Ammon's horn (tissue), 1 donor: Measurements from ENCODE around the gene TRAIP.
A peak's percentile ranks its signal among the peaks of the same experiment; 100 is the strongest.
"Not testable (repeated sequence)": the region's sequence is repeated elsewhere in the genome, so short reads cannot be mapped to it uniquely, and the experiment has no call there.

Source experiments
- DNase-seq: peaks from one replicate; pipeline ENCODE4 v3.0.0-alpha.2; 2016; ENCODE audit warnings: low spot score

The TRAIP gene, protein sequence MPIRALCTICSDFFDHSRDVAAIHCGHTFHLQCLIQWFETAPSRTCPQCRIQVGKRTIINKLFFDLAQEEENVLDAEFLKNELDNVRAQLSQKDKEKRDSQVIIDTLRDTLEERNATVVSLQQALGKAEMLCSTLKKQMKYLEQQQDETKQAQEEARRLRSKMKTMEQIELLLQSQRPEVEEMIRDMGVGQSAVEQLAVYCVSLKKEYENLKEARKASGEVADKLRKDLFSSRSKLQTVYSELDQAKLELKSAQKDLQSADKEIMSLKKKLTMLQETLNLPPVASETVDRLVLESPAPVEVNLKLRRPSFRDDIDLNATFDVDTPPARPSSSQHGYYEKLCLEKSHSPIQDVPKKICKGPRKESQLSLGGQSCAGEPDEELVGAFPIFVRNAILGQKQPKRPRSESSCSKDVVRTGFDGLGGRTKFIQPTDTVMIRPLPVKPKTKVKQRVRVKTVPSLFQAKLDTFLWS

DNA sequence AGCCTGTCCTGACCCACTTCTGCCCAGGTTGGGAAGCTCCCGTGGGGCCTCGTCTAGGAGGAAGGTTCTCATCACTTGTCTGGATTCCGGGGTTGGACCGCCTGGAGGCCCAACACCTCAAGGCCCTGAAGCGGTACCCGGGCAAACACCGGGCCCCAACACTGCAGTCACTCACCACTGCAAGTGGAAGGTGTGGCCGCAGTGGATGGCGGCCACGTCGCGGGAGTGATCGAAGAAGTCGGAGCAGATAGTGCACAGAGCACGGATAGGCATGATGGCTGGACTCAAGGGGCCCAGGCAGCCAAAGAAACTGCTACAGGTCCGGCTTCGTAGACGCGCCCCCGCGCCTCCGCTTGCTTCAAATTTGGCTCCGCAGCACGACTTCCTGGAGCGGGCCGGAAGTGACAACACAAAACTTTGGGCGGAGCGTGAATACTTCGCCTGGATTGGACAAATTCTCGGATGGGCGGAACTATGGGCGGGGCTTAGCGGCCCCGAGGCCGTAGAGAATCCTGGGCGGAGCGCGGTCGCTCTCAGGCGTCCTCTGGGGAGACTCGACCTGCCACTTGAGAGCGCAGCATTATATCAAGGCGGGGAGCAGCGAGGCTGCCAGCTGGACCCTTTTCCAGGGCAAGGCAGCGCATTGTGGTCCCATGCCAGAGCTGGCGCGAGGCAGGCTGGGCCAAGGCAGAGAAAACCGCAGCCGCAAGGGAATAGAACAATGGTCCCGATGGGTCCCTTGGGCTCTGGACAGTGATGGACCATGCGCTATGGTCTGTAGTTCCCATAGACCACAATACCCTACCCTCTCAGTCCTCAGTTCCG lies at the start of gene TRAIP:
Gene TRAIP, minus strand, starts transcription at position 384 of the 825 bp plus-strand sequence. Its CDS starts 111 bp downstream, at position 273.
- peak; percentile 95 for DNase-seq

DNA sequence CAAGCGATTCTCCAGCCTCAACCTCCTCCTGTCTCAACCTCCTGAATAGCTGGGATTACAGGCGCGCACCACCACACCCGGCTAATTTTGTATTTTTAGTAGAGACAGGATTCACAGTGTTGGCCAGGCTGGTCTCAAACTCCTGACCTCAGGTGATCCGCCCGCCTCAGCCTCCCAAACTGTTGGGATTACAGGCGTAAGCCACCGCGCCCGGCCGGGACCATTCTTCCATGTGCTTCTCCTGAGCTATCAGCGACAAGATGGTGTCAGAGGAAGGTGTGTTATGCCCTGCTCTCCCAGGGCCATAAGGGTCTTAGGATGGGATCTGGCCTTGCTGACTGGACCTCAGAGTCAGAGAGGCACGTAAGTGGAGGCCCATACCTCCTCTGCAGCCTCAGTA lies 48.1 kb upstream of the TRAIP start:
- not testable (repeated sequence) for DNase-seq

DNA sequence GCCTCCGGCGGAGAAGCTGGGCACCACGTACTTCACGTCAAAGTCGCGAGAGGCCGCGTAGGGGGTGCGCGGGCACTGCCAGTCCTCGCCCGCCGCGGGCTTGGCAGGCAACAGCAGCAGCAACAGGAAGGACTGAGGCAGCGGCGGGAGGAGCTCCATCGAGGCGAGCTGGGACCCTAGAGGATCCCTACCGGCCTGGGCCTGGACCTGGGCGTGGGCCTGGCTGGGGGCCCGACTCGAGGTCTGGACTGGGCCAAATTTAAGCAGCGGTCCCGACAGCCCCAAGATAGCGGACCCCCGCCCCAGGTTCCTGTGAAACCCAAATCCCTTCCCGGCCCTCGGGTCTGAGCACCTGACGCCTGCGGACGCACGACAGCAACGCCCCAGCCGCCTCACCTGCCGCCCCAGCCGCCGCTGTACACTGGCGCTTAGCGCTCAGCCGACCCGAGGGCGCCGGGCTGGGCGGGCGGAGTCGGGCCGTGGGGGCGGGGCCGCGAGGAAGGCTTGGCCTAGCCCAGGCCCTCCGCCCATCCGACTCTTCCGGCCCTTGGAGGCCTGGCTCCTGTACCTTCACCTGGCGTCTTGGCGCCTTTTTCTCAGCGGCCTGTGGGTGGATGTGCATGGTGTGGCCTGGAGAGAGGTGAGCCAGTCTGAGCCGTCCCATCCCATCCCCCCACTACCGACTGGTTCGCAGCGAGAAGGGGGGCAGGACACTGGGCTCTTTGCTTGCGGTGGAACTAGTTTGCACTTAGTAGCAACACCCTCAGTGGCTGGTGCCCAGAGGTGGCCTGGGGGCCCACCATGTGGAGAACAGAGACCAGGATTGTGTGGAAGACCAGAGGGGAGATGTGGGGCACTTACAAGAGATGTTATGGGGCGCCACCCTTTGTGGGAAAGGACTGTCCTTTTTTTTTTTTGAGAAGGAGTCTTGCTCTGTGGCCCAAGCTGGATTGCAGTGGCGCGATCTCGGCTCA lies 47.4 kb upstream of the TRAIP start, which contains the start of gene MST1R:
Gene MST1R, minus strand, starts transcription at position 423 of the 974 bp plus-strand sequence. Its CDS starts 264 bp downstream, at position 159.
- DNase-seq: no peak

DNA sequence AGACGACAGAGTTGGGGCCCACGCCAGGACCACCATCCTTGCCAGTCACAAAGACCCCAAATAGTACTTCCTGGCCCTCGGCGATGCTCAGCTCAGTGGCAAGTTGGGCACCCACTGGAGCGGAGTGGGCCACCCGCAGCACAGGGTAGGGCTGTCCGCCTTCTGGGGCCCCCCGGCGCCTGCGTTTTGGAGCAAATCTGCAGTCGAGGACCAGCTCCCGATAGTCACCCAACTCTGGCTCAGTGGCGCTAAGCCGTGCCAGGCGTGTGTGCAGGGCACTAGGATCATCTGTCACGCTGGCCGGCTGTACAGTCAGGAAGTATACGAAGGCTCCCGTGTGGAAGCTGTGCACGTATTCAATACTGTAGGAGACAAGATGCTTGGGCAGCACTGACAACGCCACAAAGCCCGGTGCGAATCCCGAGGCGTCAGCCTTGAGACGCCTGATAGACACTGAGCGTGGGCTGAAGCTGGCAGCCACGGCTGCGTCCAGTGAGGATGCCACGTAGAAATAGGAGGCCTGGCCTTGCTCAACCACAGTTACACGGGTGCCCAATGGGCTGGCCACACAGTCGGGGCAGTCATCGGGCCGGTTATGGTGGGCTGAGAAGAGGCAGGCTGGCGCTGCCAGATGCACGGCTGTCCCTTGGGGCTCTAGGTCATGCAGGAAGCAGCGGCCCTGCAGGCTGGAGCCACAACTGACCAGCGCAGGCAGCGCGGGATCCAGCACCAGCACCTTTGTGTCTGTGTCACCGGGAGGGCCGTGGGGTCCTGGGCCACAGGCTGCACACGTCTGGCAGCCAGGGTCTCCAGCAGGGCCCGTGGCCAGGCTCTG lies 46.4 kb upstream of the TRAIP start:
- DNase-seq: no peak

DNA sequence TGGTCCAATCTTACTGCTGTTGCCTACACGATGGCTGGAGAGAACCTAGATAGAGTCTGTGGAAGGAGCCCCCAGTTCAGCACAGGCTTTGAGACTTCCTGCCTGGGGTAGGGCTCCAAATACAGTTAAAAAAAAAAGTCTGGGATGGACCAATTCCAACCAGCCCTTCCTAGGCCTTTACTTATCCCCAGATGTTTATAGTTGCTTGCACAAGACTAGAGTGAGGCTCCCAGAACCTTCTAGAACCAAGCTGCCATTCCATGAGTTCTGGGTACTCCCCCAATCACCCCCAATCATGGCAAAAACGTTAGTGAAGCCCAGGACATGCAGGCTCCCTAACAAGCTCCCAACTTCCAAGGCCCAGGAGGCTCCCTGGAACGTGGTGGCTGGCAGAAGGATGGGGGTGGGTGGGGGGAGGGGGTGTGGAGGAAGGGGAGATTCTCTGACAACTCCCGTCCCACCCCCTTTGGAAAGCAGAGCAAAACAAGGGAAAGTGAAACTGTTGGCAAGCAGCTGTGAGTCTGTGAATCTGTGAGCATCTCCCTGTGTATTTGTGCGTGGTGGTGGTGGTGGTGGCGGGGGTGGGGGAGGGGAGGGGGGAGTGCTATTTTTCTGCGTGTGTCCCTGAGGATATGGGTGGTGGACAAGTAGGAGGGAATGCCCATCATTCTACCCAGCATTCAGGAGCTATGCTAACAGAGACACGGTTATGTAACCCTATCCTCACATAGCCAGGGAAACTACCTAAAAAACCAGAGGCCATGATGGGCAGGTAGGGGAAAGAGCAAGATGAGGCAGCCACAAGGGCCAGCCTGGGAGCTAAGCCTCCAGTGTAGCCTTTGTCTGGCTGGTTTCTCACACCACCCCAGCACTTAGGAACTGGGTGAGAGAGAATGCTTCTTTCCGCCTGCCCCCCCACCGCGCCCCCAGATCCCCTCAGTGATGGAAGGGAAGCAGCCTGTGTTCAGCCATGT lies 45.3 kb upstream of the TRAIP start:
- DNase-seq: peak; percentile 12

DNA sequence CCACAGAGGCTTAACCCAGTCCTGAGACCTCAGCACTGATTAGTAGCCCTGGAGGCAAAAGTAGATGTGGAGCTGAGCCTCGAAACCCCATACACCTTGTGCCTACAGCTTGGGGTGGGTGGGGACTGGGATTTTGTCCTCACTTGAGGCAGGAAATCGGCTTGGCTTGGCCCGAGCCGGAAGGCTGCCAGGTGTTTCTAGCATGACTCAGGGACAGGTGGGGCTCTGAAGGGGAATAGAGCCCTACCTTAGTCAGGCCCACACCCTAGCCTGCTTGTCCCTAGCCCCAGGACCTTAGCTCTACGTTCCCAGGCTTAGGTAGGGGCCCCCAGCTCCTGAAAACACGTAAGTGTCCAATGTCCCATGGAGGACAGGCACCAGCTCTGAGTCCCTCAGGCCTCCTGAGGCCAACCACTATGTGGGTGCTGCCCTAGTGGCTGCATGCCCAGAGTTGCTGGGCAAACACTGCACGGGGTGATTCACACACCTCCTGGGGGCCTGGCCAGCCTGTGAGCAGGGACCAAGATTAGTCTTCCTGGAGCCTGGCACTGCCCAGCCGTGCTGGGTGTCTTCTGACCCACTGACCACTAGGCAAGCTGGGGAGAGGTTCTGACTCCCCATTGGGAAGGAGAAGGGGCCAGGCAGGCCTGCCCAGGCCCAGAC lies 44.3 kb upstream of the TRAIP start:
- DNase-seq: no peak

DNA sequence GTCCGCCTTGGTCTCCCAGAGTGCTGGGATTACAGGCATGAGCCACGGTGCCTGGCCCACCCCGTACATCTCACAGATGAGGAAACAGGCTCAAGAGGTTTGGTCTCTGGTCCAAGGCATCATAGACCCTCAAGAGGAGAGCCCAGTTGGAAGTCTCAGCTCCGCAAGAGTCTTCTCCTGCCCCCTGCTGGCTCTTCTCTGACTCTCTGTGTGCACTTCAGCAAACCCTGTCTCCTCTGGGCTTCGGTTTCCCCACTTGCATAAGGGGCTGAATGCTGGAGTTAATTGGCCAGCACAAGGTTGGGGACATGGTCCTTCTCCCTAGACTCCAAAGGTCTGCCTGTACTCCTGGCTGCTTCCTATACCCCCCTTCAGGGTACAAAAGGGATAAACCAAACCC lies 43.5 kb upstream of the TRAIP start:
- DNase-seq: peak; percentile 19

DNA sequence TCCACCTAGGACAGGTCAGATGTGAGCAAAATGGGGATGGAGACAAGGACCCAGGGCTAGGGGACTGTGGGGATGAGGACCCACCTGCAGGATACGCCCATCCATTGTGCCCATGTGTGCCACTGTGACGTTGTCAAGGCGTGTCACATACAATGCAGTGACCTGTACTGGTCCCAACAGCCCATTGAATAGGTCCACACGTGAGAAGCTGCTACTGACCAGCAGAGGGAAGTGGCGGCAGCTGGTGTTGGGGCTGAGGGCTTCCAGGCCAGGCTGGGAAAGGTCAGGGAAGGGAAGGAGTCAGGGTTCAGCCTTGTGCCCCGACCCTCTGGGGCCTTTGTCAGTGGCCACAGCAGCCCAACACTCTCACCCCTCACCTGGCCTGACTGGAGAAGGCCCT lies 42.6 kb upstream of the TRAIP start:
- no peak for DNase-seq

DNA sequence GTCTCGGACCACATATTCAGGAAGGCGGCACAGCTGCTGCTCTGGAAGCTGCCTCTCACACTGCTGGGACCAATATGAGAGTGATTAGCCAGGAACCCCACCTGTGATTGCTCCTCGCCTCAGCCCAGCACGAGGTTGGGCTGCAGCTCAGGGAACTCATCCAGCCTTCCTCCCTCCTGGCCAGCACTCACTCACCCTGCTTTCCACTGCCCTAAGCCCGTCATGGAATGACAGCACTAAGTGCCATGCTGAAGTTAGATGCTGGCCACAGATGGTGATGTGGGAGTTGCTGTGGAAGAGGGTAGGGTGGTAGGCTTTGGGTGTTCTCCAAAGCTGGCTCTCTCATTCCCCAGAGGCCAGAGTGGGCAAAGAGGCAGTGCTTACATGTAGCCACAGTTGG lies 40.0 kb upstream of the TRAIP start:
- no peak for DNase-seq

DNA sequence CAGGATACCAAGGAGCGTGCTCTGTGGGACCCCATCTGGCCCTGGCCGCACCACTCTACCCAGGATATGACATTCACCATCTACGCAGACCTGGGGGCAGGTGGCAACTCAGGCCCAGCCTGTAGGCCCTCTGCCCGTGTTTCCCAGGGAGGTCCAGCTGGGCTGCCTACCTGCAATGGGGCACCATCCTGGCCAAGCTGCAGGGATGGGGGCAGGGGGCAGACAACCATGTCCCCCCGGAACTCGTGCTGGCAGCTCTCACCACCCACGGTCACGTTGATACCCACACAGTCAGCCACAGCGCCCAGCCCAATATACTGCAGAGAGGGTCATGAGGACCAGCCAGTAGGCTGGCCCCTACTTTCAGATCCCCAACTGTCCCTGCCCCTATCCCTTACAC lies 39.4 kb upstream of the TRAIP start:
- DNase-seq: no peak

DNA sequence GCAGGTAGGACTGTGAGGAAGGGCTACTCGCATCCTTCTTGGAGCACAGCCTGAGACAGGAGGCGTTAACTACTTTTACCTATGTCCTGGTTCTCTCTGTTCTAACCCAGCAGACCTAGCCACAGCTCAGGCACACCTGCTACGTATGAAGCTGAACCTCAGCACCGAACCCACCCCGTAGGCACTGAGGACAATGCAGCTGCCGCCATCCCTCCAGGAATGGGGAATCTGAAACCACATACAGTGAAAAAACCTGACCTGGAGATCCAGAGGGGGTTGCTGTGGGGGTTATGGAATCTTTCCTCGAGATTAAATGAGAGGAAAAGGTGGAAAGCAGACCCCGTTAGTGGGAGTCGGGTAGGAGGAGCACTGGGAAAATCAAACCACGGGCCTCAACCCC lies 32.9 kb upstream of the TRAIP start:
- DNase-seq: no peak

DNA sequence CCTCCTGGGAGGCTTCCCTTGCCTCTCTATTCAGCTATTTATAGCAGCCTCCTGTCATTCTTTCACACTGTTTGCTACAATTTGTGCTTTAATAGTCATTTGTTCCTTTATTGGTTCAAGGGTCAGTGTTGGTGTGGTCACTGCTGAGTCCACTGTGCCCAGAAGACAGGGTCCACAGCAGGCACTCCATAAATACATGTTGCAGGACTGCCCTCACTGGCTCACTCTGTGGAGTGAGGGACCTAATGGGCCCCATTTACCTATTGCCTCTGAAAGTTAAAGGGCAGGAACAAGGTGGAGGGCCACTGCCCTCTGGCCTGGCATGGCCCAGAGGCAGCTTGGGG lies 30.5 kb upstream of the TRAIP start:
- DNase-seq: no peak

DNA sequence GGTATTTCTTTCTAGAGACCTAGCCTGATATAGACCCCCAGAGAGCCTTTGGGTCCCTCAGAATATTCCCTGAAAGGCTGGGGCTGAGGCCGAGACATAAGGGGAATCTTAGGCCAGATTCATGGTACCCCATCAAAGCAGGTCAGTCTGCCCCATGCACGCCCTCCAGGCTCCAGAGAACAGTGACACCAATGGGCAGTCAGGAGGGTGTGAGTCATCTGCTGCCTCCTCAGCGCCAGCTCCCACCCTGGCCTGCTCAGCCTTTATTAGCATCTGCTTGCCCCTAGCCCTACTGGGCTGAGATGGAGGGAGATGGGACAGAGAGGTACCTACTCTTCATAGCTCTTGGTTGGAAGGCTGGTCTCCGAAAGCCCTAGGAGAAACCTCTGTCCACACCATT lies 27.6 kb upstream of the TRAIP start:
- no peak for DNase-seq

DNA sequence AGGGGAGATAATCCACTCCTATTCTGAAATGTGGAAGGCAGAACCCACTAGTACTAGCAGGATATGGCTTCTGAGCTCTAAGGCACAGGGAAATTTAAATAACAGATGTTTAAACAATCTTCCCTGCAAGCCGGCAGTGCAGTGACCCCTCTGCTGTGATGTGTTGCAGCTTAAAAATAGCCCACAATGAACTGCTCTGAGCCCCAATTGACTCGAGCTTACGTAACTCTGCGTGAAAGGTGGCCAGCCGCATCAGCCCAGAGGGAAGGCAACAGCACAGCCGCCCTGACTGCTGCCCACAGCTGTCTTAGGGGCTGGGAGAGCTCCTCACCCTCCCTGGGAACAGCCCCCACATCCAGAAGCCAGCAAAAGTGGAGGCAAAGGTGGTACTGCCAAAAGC lies 25.8 kb upstream of the TRAIP start:
- DNase-seq: no peak

DNA sequence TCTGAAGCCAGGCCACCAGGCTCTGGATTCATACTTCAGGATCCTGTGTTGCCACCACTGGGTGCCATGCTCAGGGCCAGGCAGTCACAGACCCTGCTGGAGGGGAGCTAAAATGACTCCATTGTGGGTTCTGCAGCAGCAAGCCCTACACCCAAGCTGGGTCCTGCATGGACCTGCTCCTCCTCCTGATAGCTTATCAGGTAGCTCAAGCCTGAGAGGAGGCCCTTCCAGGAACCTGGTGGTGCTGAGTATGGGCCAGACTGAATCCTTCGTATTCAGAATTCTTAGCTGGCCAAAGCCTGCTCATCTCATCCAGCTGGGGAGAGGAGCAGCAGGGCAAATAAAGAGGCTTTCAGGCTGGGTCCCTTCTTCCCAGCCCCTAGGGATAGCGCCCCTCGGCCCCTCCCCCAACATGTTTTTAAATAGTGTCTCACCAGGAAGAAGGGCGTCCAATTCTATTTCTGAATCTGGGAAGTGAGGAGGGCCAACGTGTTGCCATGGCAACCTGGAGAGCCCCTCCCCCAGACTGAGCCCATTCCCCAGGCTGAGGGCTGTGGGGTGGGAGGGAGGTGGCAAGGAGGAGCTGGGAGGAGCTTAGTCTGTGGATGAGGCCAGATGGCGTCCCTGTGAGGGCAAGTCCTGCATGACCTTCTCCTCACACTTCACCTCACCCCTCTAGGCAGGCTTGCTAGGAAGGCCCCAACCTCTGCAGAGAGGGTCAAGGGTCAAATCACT lies 24.4 kb upstream of the TRAIP start:
- no peak for DNase-seq

DNA sequence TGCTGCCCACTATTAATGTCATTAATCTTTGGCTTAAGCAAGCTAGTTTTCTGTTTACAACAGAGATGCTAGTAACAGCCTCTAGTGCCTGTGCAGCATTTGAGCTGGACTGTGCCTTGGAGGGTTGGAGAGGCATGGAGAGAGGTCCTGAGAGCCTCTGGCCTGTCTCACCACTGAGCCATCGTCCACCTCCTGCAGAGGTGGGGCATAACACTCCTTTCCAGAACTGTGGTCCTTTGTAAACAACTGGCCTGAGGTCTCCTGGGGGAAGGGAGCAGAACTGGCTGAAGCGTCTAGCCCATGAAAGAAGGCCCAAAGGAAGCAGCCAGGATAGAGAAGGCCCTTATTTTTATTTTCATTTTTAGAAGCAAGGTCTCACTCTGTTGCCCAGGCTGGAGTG lies 23.4 kb upstream of the TRAIP start:
- DNase-seq: no peak

DNA sequence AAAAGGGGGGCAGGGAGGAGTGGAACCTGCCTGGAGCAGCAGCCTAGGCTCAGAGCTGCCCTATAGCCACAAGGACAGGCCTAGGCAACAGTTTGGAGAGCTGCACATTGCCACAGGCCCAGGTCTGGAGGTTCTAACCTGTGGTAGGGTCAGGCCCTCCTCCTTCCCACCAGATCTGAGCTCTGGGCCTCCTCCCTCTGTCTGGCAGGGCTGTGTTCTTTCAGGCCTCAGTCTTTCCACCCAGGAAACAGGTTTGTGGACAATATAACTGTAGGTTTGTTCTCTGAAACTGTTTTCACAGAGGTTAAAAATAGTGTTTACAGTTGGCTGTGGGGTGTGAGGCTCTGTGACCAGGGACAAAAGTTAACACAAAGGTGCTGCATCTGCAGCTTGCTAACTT lies 22.3 kb upstream of the TRAIP start:
- DNase-seq: no peak

DNA sequence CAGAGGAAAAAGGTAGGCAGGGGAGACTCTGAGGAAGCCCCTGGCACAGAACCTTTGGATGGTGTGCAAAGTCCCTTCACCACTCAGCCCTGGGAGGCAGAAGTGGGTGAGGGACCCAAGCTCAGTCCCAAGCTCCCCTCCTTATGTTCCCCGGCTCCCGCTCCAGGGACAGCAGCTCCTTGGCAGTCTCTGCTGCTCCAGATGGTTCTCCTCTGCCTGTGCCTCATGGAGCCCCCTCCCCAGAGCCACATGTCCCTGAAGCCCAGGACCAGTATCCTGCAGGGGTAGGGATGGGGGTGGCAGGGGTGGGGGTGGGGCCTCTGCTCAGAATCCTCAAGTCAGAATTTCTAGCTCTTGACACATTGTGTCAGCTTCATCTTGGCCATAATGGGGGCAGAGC lies 21.4 kb upstream of the TRAIP start:
- DNase-seq: no peak

DNA sequence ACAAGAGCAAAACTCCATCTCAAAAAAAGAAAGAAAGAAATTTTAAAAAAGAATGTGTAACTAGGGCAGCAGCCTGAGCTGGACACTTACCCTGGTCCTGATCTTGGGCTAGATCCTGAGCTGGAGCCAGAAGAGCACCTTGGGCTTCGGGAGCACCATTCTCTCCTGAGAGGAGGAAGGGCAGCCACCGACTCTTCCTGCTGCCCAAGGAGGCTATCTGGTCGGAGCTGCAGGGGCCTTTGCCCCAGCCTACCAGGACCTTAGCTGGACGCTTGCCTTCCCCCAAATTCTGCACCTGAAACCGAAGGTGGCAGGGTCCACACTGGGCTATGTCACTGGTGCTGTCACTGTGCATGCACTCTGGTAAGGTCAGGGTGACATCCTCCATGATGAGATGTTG lies 20.2 kb upstream of the TRAIP start:
- no peak for DNase-seq
